IMR-90 (cell line): ENCODE measurements around the gene YAF2. TPM values are rescaled to one million over a fixed set of nuclear protein-coding genes. Genes with fewer than 3 reads are reported as not detected.

Experiments
- ATAC-seq: fragments of 200-7000 bp; cut with Tn5 transposase; 2 replicates; pipeline ENCODE4 v1.9.1; 2020; ENCODE audit warnings: low read depth, mild to moderate bottlenecking, moderate library complexity
- BruUV-seq: library from RNA; stranded (reverse); fragments of 400-500 nt; replicated peaks from 2 replicates; lab custom pipeline; 2021; lab: Mats Ljungman, UMichigan
- CTCF ChIA-PET: fragments of 300-600 bp; formaldehyde crosslinking; extraction: SDS; loops from one replicate; lab custom pipeline; 2021; ENCODE audit warnings: antibody characterized with exemption; lab: Yijun Ruan, JAX
- POLR2A ChIA-PET: fragments of 300-600 bp; sonication (Branson Sonifier 250); formaldehyde crosslinking; loops from one replicate; lab custom pipeline; 2022; ENCODE audit warnings: antibody characterized with exemption; ENCODE audit not compliant: unreplicated experiment; lab: Charles Lee
- DNase-seq: peaks from one replicate; pipeline ENCODE4 v3.0.0; 2013
- H2AFZ ChIP-seq: replicated peaks from 2 replicates; pipeline ENCODE3; 2013; ENCODE audit warnings: low read length, mild to moderate bottlenecking; ENCODE audit not compliant: poor library complexity
- H2AK5ac ChIP-seq: 2 replicates; pipeline ENCODE4 v1.6.1; 2013; ENCODE audit warnings: low read depth, low read length, inconsistent platforms
- H2AK9ac ChIP-seq: replicated peaks from 2 replicates; pipeline ENCODE3; 2013; ENCODE audit warnings: mild to moderate bottlenecking, low read depth, low read length, moderate library complexity; ENCODE audit not compliant: poor library complexity
- H2BK120ac ChIP-seq: 2 replicates; pipeline ENCODE4 v1.6.1; 2013; ENCODE audit warnings: low read depth, low read length, inconsistent platforms
- H2BK15ac ChIP-seq: 3 replicates; pipeline ENCODE4 v1.6.1; 2013; ENCODE audit warnings: low read depth, low read length, inconsistent platforms
- H2BK20ac ChIP-seq: 2 replicates; pipeline ENCODE4 v1.6.1; 2013; ENCODE audit warnings: low read depth, mild to moderate bottlenecking, inconsistent platforms, low read length, moderate library complexity
- H2BK5ac ChIP-seq: 2 replicates; pipeline ENCODE4 v1.6.1; 2013; ENCODE audit warnings: mild to moderate bottlenecking, low read depth, low read length, inconsistent platforms; ENCODE audit not compliant: poor library complexity, severe bottlenecking
- H3K14ac ChIP-seq: replicated peaks from 2 replicates; pipeline ENCODE4 v1.6.1; 2013; ENCODE audit warnings: low read depth, low read length, inconsistent platforms
- H3K18ac ChIP-seq: 2 replicates; pipeline ENCODE4 v1.6.1; 2013; ENCODE audit warnings: low read depth, low read length, control low read depth
- H3K23ac ChIP-seq: 2 replicates; pipeline ENCODE4 v1.6.1; 2013; ENCODE audit warnings: low read depth, low read length, inconsistent platforms
- H3K27ac ChIP-seq: 2 replicates; pipeline ENCODE4 v1.5.1; 2013; ENCODE audit warnings: mild to moderate bottlenecking, control low read depth, low read length; ENCODE audit not compliant: insufficient read depth
- H3K27me3 ChIP-seq: 2 replicates; pipeline ENCODE4 v1.6.1; 2013; ENCODE audit warnings: low read length; ENCODE audit not compliant: control insufficient read depth, insufficient read depth
- H3K36me3 ChIP-seq: 2 replicates; pipeline ENCODE4 v1.6.1; 2013; ENCODE audit warnings: low read length, mixed read lengths; ENCODE audit not compliant: control insufficient read depth, insufficient read depth
- H3K4ac ChIP-seq: 2 replicates; pipeline ENCODE4 v1.6.1; 2013; ENCODE audit warnings: low read depth, low read length, inconsistent platforms
- H3K4me1 ChIP-seq: 2 replicates; pipeline ENCODE4 v1.6.1; 2013; ENCODE audit warnings: low read length, mixed read lengths; ENCODE audit not compliant: control insufficient read depth, insufficient read depth
- H3K4me2 ChIP-seq: 2 replicates; pipeline ENCODE4 v1.6.1; 2013; ENCODE audit warnings: low read depth, mild to moderate bottlenecking, control low read depth, low read length, moderate library complexity
- H3K4me3 ChIP-seq: 2 replicates; pipeline ENCODE4 v1.5.1; 2013; ENCODE audit warnings: low read depth, mild to moderate bottlenecking, control low read depth, low read length, moderate library complexity; ENCODE audit not compliant: insufficient read depth
- H3K56ac ChIP-seq: 2 replicates; pipeline ENCODE4 v1.6.1; 2013; ENCODE audit warnings: low read length, inconsistent platforms; ENCODE audit not compliant: insufficient read depth; ENCODE audit errors: extremely low read depth
- H3K79me1 ChIP-seq, 2 experiments: 2 replicates each; pipeline ENCODE4 v1.6.1; 2013; ENCODE audit warnings: low read length in 2 of 2, inconsistent platforms in 1 of 2, low read depth in 1 of 2
- H3K9ac ChIP-seq: 2 replicates; pipeline ENCODE4 v1.6.1; 2013; ENCODE audit warnings: low read depth, low read length, control low read depth
- H3K9me1 ChIP-seq: 2 replicates; pipeline ENCODE4 v1.6.1; 2013; ENCODE audit warnings: low read length, inconsistent platforms; ENCODE audit not compliant: insufficient read depth
- H3K9me3 ChIP-seq: 2 replicates; pipeline ENCODE4 v1.6.1; 2013; ENCODE audit warnings: low read length; ENCODE audit not compliant: control insufficient read depth, insufficient read depth
- H4K20me1 ChIP-seq: 2 replicates; pipeline ENCODE4 v1.6.1; 2013; ENCODE audit warnings: low read length, inconsistent platforms; ENCODE audit not compliant: insufficient read depth
- H4K5ac ChIP-seq: 2 replicates; pipeline ENCODE4 v1.6.1; 2013; ENCODE audit warnings: mild to moderate bottlenecking, low read depth, low read length, control low read depth
- H4K8ac ChIP-seq, 2 experiments: 2 replicates each; pipeline ENCODE4 v1.6.1; 2013; ENCODE audit warnings: low read depth in 2 of 2, low read length in 2 of 2, control low read depth in 1 of 2, inconsistent platforms in 1 of 2
- H4K91ac ChIP-seq: 2 replicates; pipeline ENCODE4 v1.6.1; 2013; ENCODE audit warnings: low read depth, low read length, inconsistent platforms; ENCODE audit not compliant: insufficient read depth
- ELK1 ChIP-seq: fragments of 150-350 bp; IDR thresholded peaks from 2 replicates; pipeline ENCODE4 v1.6.1; 2016; ENCODE audit warnings: low read depth, mild to moderate bottlenecking, low read length, moderate library complexity, borderline replicate concordance
- POLR2A ChIP-seq: IDR thresholded peaks from 2 replicates; pipeline ENCODE4 v1.6.1; 2012; ENCODE audit warnings: mild to moderate bottlenecking, low read depth, low read length
- USF2 ChIP-seq: fragments of 150-350 bp; IDR thresholded peaks from 2 replicates; pipeline ENCODE4 v1.6.1; 2017; ENCODE audit warnings: mild to moderate bottlenecking, antibody characterized with exemption, low read length, low read depth
- WGBS, 2 experiments: methylation state at CpG; one replicate each; pipeline versions ENCODE4 v1.1.5 to v1.1.7; 2013; ENCODE audit warnings: missing lambda C conversion rate in 2 of 2; ENCODE audit not compliant: insufficient read length in 1 of 2; ENCODE audit errors: extremely low coverage in 2 of 2; 5-methylcytosine and 5-hydroxymethylcytosine counted together
- dilution Hi-C: fragments of 300-500 bp; cut with HindIII; formaldehyde crosslinking; loops from one replicate; pipeline ENCODE4 v1.14.3; 2018; ENCODE audit warnings: low sequenced_read_pairs; ENCODE audit not compliant: unreplicated experiment
- in situ Hi-C: fragments of 300-500 bp; cut with MboI; formaldehyde crosslinking; loops from 3 replicates; pipeline ENCODE4 v1.14.3; 2019; ENCODE audit warnings: low sequenced_read_pairs, inconsistent platforms, mixed read lengths
- intact Hi-C: fragments of 100-400 bp; cut with micrococcal nuclease; formaldehyde crosslinking; loops from 2 replicates; pipeline ENCODE4 v1.10.0; 2022
- polyA plus RNA-seq, 3 experiments: library from polyadenylated mRNA; depleted of rRNA; stranded (reverse); fragments of >200 nt; gene quantifications; 2 replicates each; pipeline ENCODE4 v1.2.3, GENCODE V29; 2012; ENCODE audit warnings: low replicate concordance in 1 of 3
- total RNA-seq: library from RNA; depleted of rRNA; stranded (reverse); fragments of >200 nt; gene quantifications from 2 replicates; pipeline ENCODE4 v1.2.3, GENCODE V29; 2012

Gene YAF2
- total and polyA plus RNA-seq, 2 of the 4 experiments (the other 2 are of a cell fraction): 7.9 to 14.2 TPM

GRCh38 chr12:42213954-42214426 is 24.1 kb downstream of the YAF2 start:
- H3K27me3 ChIP-seq: no peaks in the 10 kb centered on the region
- no peak overlapping the region for H2BK5ac ChIP-seq
- no peak overlapping the region for H3K18ac ChIP-seq
- H3K4me1 ChIP-seq: peaks cover 3% of the 10 kb centered on the region
- ATAC-seq (no peak; the same call in 1 of the 2 replicates), DNase-seq (peak; percentile 55)
- no TSS peak for BruUV-seq
- no peak overlapping the region for H3K9ac ChIP-seq
- H2AK9ac ChIP-seq: no peak overlapping the region
- ChIA-PET POLR2A (no interaction called here), CTCF (no interaction called here)
- H4K5ac ChIP-seq: no peak overlapping the region
- H3K23ac ChIP-seq: no peak overlapping the region
- dilution Hi-C loops (no loop called here), in situ Hi-C loops (no loop called here), intact Hi-C loops (no loop called here)
- H4K8ac ChIP-seq: no peak overlapping the region
- no peak overlapping the region for H2AFZ ChIP-seq
- no peak overlapping the region for H4K91ac ChIP-seq
- TF ChIP-seq ELK1 (no peak), USF2 (no peak), POLR2A (no peak)
- no peak overlapping the region for H3K56ac ChIP-seq
- WGBS, 2 experiments: 56% methylated on average over 2 of the region's 2 CpGs; no CpG with 5 or more reads in 1 of the 2 experiments
- no peak overlapping the region for H3K27ac ChIP-seq
- H3K9me3 ChIP-seq: no peaks in the 10 kb centered on the region
- no peak overlapping the region for H3K4ac ChIP-seq
- H2BK20ac ChIP-seq: no peak overlapping the region
- H2BK15ac ChIP-seq: no peak overlapping the region
- peaks cover 16 to 39% of the 10 kb centered on the region in 2 experiments for H3K79me1 ChIP-seq
- no peak overlapping the region for H3K4me3 ChIP-seq
- H2BK120ac ChIP-seq: no peak overlapping the region
- no peak overlapping the region for H3K4me2 ChIP-seq
- peaks cover 10% of the 10 kb centered on the region for H4K20me1 ChIP-seq
- H3K36me3 ChIP-seq: 0 out of 2 replicates have a peak, but pooled peaks cover 4% of the 10 kb centered on the region
- no peak overlapping the region for H3K14ac ChIP-seq
- H3K9me1 ChIP-seq: peaks cover 7% of the 10 kb centered on the region
- H2AK5ac ChIP-seq: no peak overlapping the region
